HuH-7 (cell line): ENCODE results near the gene LRRC36.

Experiments
- DNase-seq: peaks from one replicate; pipeline ENCODE4 v3.0.0; 2011; ENCODE audit warnings: low spot score

Gene LRRC36

GRCh38 chr16:67294171-67294757, 32.4 kb upstream of the LRRC36 start:
- DNase-seq = no peak

DNA sequence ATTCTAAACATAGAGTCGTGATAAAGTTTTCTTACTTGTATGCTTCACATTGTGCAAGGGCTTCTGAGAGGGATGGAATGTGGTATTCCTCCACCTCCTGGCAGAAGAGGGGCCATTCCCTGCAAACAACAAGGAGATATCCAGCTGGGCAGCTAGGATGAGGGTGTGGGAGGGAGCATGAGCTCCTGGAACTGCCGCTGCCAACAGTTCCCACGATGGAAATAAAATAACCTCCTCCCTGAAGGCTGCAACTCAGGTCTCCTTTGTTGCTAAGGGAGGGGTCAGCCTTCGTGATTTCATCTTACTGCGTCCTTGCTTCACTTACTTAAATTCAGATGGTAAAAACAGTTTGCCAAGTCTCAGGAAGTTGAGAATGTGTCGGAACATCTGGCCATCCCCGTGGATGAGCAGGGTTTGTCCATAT, 31.7 kb upstream of the LRRC36 start:
- DNase-seq = no peak

DNA sequence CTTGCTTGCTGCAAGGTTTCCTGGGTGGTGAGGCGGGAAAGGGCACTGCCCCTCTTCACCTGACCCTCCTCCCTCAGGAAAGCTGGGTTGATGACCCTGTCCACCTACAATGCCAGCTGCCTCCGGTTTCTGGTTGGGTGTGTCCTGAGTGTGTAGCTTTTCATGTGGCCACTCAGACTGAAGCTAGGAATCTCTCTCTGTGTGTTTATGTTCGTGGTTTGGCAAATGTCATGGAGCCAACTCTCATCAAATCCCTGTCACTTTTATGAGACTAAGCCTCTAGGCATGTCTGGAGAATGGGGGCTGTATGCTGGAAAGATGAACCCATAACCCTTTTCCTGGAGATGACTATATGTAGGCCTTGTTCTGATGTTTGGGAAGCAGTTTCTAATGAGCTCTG, 30.2 kb upstream of the LRRC36 start:
- DNase-seq = no peak

DNA sequence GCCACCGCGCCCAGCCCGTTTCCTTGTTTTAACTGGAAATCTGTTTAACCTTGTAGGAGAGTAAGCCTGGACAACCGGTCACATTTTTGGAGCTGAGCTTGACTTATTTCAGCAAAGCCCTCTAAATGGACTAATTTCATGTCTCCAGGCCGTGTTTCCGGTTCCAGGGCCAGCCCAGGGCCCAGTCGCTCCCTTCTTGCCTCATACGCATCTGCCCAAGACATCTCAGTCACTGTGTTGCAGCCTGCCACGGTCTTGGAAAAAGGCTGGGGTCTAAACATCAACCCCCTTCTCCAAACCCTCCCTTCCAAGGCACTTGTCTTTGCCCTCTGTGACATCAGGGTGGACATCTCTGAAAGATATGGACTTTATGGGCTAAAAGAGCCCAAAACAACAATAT, 28.3 kb upstream of the LRRC36 start:
- DNase-seq = no peak

- DNase-seq = no peak
These were observed 27.3 kb upstream of the LRRC36 start for GRCh38 chr16:67299269-67299668.

DNA sequence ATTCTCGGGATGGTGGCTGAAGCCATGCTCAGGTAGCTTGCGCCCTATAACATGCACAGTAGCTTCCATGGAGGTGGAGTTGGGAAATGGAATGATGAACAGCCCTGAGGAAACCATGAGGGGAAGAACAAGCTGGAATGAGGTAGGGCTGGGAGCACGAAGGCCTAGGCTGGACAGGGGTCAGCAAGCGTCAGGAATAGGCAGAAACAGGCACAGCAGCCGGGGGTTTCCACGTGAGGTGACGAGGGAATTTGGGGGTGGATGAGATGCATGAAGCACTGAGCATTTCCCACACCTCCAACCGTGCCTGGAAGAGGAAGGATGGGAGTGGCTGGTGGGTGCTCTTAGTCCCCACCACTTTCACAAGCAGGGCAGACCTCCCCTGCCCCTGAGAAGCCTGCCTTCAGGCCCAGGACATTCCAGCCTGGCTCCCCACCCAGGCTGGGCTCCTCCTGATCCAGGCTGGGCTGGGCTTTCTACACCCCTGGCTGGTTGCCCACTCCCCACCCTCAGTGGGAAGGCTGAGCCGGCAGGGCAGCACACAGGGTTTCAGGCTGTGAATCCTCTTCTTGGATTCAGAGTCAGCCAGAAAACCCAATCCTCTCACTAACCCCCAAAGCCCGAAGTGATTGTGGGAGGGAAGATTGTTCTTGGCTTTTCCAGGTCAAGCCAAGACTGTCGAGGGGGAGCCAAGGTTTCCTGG, 25.4 kb upstream of the LRRC36 start:
- no peak for DNase-seq

DNA sequence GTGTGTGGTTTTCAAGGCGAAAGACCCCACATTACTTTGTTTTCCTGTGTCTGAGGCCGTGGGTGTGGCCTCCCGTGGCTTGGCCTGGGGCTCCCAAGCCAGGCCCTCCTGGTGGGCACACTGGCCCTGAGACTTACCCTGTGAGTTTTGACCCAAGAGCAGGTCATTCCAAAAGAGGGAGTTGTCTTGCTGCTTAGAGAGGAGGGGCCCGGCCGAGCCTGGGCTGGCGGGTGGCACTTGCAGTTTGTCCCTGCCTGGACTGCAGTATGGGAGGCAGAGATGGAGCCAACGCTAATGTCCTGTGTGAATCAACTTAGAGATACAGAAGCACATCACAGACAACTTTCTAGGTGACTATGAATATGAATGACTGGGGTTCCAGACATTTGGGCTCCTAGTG, 24.5 kb upstream of the LRRC36 start:
- no peak for DNase-seq

DNA sequence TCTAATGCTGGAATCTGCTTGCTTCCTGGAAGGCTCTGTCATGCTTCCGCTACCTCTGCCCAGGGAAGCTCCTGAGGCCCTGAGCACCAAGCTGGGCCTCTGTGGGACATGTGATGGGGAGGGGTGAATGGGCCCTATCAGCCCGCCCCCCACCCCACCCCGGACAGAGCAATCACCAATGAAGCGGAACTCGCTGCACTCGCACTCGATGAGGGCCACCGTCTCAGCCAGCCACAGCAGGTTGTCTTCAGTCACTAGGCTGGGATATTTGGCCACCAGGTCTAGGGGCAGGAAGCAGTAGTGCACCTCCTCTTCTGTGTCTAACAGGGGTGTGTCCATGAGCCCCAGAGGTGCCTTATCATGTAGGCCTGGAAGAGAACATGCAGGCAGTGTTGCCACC, 23.6 kb upstream of the LRRC36 start:
- DNase-seq = no peak

DNA sequence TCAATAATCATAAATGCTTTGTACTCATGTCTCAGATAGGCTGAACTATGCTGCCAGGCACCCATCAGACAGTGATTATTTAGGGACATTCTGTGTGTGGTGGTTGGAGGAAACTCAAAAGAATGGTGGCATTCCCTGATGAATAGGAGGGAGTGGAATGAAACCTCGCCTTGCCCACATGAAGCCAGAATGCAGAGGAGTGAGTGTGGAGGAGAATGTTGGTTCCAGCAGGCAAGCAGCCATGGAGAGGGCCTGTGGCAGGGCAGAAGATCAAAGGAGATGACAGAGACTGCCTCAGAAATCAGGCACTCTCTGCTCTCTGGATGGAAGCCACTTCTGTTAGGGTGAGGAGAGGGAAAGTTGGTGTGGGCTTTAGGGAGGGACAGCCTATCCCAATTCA, 22.6 kb upstream of the LRRC36 start:
- no peak for DNase-seq

GRCh38 chr16:67305216-67306071, 21.2 kb upstream of the LRRC36 start:
- no peak for DNase-seq

DNA sequence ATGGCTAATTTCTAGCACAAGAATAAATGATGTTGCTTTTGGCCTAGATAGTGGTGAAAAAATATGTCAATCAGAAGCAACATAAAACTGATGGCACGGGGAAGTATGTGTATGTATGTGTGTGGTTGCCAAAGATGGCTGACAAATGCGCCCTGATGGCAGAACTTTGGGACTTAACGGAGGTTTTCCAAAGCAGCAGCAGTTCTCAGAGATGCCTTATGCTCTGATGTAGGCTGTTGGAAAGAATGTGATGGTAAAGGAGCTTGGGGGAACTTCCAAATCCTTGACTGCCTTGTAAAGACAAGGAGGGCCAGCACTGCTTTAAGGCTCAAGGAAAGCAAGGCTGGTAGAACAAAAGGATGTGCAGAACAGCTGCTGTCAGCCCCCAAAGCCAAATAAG, 16.1 kb upstream of the LRRC36 start:
- DNase-seq = no peak

DNA sequence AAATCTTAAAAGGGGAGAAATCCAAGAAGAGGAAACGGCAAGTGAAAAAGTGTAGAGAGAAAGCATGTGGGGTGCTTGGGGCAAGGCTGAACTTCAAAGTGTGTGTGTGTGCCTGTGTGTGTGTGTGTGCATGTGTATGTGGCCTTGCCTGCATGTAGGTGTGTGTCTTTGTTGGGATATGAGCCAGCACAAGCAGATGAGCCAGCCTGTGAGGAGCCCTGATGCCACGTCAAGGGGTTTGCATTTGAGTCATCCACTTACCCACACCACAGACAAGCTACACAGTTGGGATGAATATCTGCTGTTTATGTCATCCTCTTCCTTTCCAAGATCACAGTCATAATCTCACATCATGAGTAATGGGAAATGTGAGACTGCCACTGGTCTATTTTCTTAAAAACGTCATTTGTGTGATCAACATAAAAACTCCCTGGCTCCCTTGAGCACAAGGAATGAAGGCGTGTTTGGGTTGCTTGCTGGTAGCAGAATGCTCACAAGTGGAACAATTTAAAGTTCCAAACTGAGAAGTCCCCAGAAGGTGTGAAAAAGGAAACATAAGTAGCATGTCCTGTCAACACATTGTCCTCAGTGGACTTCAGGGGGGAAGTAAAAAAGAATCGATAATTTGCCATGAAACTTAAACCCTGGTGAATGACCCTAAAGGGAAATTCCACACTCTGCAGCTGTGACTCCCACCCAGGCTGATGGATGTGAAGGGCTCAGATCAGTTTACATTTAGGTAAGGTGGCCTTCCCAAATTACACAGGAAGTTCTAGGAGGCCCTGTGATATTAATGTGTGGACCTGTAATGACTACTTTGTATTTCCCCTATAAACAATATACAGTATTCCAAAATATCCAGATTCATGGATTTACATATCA, 14.8 kb upstream of the LRRC36 start:
- DNase-seq = no peak

GRCh38 chr16:67312719-67313118, 13.9 kb upstream of the LRRC36 start:
- no peak for DNase-seq

GRCh38 chr16:67317853-67318252, 8.8 kb upstream of the LRRC36 start:
- DNase-seq = no peak

DNA sequence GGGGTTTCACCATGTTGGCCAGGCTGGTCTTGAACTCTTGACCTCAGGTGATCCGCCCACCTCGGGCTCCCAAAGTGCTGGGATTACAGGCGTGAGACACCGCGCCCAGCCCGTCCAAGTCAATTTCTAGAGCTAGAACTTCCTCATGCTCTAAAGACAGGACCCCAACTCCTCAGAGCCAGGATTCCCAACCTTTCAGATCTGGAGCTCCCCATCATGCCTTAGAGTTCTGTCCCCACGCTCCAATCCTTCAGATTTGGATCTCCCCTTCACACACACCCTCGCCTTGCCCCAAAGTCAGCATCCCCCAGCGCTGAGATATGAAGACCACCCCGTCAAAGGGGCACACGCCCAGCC, 522 bp upstream of the LRRC36 start:
- DNase-seq = no peak

DNA sequence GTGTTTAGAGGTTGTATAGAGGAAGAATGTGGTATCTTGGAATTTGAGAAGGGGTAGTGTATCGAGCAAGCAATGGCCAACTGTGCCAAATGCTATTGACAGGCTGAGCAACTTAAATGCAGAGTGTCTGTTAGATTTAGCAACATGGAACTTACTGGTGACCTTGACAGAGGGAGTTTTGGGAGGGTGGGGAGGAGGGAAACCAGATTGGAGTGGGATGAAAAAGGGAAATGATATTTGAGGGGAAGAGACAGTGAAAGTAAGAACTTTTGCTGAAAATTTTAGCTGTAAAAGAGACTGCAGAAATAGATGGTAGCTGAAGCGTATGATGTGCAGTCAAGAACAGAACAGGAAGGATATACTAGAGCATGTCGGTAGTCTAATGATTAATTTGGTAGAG, 1.1 kb downstream of the LRRC36 start:
- DNase-seq = no peak

DNA sequence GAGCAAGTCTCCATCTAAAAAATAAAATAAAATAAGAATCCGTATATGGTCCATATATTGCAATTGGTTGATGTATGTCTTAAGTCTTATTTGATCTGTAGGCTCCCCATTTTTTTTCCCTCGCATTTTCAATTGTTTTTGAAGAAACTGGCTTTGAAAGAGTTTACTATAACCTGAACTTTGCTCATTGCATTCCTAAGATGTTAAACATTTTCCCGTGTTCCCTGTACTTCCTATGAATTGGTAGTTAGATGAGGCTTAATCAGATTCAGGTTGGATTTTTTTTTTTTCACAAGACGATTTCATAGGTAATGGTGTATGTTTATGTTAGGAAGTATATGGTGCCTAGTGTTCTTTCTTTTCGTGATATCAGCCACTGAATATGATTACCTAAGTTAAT, 3.3 kb downstream of the LRRC36 start:
- no peak for DNase-seq

DNA sequence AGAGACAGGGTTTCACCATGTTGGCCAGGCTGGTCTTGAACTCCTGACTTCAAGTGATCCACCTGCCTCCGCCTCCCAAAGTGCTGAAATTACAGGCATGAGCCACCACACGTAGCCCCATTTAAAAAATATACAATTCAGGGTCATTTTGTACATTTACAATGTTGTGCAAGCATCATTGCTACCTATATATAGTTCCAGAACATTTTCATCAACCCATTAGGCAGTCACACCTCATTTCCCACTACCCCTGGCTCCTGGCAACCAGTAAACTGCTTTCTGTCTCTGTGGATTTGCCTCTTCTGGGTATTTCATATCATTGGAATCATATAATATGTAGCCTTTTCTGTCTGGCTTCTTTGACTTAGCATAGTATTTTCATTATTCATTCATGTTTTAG, 6.7 kb downstream of the LRRC36 start:
- DNase-seq = no peak

DNA sequence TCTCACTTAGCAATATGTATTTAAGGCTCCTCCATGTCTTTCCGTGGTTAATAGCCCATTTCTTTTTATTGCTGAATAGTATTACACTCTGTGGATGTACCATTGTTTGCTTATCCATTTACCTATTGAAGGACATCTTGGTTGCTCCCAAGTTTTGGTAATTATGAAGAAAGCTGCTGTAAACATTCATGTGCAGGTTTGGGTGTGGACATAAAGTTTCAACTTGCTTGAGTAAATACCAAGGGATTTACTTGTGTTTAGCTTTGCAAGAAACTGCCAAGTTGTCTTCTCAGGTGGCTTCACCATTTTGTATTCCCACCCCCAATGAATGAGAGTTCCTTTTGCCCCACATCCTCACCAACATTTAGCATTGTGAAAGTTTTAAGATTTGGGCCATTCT, 9.5 kb downstream of the LRRC36 start:
- DNase-seq = no peak

DNA sequence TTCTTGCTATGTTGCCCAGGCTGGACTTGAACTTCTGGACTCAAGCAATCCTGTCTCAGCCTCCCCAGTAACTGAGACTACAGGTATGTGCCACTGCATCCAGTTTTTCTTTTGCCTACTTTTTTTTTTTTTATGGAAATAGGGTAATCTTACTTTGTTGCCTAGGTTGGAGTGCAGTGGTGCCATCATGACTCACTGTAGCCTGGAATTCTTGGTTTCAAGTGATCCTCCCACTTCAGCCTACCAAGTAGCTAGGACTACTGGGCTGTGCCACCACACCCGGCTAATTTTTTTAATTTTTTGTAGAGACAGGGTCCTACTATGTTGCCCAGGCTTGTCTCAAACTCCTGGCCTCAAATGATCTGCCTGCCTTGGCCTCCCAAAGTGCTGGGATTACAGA, 10.0 kb downstream of the LRRC36 start:
- DNase-seq = no peak

GRCh38 chr16:67339453-67339852, 12.8 kb downstream of the LRRC36 start:
- DNase-seq = no peak

DNA sequence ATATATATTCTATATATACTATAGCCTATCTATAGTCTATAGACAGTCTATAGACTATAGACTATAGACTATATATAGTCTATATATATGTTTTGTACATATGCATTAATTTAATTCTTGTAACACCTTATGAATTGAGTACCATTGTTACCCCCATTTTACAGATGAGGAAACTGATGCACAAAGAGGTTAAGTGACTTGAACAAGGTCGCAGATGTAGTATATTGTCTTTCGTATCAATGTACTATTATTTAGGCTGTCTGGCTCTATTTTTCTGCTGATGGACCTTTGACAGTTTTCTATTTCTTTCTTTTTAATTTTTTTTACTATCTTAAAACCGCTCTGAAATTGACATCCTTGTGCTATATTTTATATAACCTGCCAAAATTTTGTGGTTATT, 14.6 kb downstream of the LRRC36 start:
- DNase-seq = no peak
